Measurements from ENCODE around the gene TIMM10. TPM values are rescaled to one million over a fixed set of nuclear protein-coding genes. Genes with fewer than 3 reads are reported as not detected.
A peak's percentile ranks its signal among the peaks of the same experiment; 100 is the strongest.

TIMM10 gene
- total and polyA plus RNA-seq, 8 donors: 1.7 to 79.6 (median 48.9) TPM

GRCh38 chr11:57482782-57483561 is 47.6 kb downstream of the TIMM10 start:
- TF ChIP-seq POLR2AphosphoS5 (IDR thresholded peaks at IDR 0.05) (no peak), CTCF (IDR thresholded peaks at IDR 0.05) (peak in 5 of 7 experiments; percentile 44 to 69 (median 58))
- DNase-seq: peak; percentile 44 to 87
- Histone ChIP-seq H3K27me3 (peaks cover 0 to 37% (median 13%) of the 10 kb centered on the region in 3 donors), H3K4me1 (peaks cover 11 to 41% (median 29%) of the 10 kb centered on the region in 4 donors), H3K36me3 (peaks cover 19 to 46% (median 38%) of the 10 kb centered on the region in 4 donors), H3K9me3 (no peaks in the 10 kb centered on the region), H3K4me3 (peak overlapping the region; percentile 8 to 42 (median 25)), H3K27ac (peak overlapping the region in 1 of 5 donors; percentile 11)
- 3 to 10% (median 8%) methylated on average over 31 to 52 of the region's 52 CpGs for WGBS, 5 donors
- intact Hi-C loops (cut with DNase I; ENCODE audit: low total_unique reads): loop anchor here (10.0 kb wide), 1 partner anchor 138 kb away; no protein-coding TSS in a partner anchor

- no peak for TF ChIP-seq POLR2AphosphoS5 (IDR thresholded peaks at IDR 0.05)
- TF ChIP-seq CTCF (IDR thresholded peaks at IDR 0.05): no peak
- no peak for TF ChIP-seq EP300 (IDR thresholded peaks at IDR 0.05)
- no peak for TF ChIP-seq POLR2A (IDR thresholded peaks at IDR 0.05)
- intact Hi-C loops (cut with DNase I; ENCODE audit: low total_unique reads): loop anchor here (10.0 kb wide), 1 partner anchor 137 kb away; no protein-coding TSS in a partner anchor
- 35 to 50% (median 46%) methylated on average over 30 to 44 of the region's 44 CpGs for WGBS, 5 donors
- DNase-seq: no peak
- Histone ChIP-seq H3K4me3 (peak overlapping the region in 3 of 4 donors; percentile 22 to 42 (median 28)), H3K9me3 (no peaks in the 10 kb centered on the region), H3K27me3 (peaks cover 0 to 41% (median 13%) of the 10 kb centered on the region in 3 donors), H3K4me1 (peaks cover 17 to 50% (median 36%) of the 10 kb centered on the region in 4 donors), H3K27ac (peak overlapping the region in 1 of 5 donors; percentile 11), H3K36me3 (peaks cover 15 to 37% (median 29%) of the 10 kb centered on the region in 4 donors)
Measured at GRCh38 chr11:57481915-57482781, 48.4 kb downstream of the TIMM10 start.

GRCh38 chr11:57481315-57481714 is 49.2 kb downstream of the TIMM10 start:
- Histone ChIP-seq H3K27me3 (peaks cover 0 to 49% (median 18%) of the 10 kb centered on the region in 3 donors), H3K4me1 (peaks cover 25 to 58% (median 44%) of the 10 kb centered on the region in 4 donors), H3K9me3 (no peaks in the 10 kb centered on the region), H3K27ac (no peak overlapping the region), H3K4me3 (no peak overlapping the region), H3K36me3 (peaks cover 15 to 31% (median 23%) of the 10 kb centered on the region in 4 donors)
- no peak for TF ChIP-seq POLR2A (IDR thresholded peaks at IDR 0.05)
- TF ChIP-seq POLR2AphosphoS5 (IDR thresholded peaks at IDR 0.05): no peak
- TF ChIP-seq CTCF (IDR thresholded peaks at IDR 0.05): no peak
- TF ChIP-seq EP300 (IDR thresholded peaks at IDR 0.05): no peak
- WGBS, 5 donors: 40 to 87% (median 60%) methylated on average over 1 to 2 of the region's 2 CpGs
- DNase-seq: no peak
- intact Hi-C loops (cut with DNase I; ENCODE audit: low total_unique reads): loop anchor here (10.0 kb wide), 1 partner anchor 137 kb away; no protein-coding TSS in a partner anchor

Measured in stomach (tissue), 9 donors.